OCI-M2 (cell line): ENCODE results near the gene MPG.

Experiments
- DNase-seq: peaks from one replicate; lab custom pipeline; 2025; ENCODE audit not compliant: unreplicated experiment; lab: John Stamatoyannopoulos, UW

MPG gene

DNA sequence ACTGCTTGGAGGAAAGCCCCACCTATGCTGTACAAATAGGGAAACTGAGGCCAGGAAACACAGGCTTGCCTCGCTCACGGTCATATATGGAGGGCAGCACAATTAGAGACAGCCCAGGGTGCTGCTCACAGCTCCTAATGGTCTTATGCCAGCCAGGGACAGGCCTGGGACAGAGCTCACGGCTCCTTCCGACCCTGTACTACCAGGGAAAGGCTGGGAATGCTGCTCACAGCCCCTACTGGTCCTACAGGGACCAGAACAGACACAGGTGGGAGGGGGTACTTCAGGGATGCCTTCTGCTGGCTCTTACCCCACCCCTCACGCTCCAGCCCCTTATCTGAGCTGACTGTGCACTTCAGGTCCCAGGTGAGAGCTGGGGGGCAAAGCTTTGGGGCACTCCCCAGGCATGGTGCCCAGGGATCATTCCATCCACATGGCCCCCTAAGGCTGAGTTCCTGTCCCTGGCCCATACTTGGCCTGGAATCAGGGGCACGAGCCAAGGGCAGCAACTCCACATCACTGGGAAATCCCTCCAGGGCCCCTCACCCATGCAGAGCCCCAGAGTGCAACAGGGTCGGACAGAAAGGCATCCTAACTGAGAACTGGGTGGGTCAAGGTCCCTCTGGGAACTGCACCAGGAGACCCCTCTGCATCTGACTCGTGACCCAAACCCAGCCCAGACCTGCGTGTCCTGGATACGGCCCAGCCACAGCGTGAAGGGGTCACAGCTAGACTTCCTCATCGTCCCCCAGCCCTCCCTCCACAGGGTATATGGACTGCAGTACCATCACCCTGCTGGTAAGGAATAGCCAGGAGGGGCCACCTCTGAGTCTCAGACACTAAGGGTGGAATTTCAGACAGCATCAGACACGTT lies 11.5 kb upstream of the MPG start:
- no peak for DNase-seq

DNA sequence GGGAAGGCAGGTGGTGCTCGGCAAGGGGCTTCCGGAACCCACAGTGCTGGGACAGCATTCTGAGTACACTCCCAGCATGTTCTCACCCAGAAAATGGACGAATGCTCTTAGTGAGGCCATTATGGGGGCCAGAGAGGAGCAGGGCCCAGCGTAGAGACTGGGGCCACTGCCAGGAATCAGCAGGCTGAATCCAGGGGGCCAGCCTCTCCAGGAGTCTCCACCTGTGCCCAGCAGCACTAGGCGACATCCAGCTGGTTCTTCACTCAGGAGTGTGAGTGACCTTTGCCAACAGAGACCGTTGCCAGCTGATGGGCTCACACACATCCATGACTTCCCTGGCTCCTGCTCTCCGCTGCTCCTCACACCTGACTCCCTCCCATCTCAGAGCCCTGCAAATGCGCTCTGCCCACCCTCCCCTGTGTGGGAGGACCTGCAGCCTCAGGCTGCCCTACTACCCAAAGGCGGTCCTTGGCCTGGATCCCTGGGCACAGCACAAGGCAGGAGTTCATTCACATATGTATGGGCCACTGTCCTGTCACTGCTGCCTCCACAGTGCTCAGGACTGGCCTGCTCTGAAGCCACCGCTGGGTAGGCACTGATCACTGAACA lies 10.7 kb upstream of the MPG start:
- DNase-seq = no peak

DNA sequence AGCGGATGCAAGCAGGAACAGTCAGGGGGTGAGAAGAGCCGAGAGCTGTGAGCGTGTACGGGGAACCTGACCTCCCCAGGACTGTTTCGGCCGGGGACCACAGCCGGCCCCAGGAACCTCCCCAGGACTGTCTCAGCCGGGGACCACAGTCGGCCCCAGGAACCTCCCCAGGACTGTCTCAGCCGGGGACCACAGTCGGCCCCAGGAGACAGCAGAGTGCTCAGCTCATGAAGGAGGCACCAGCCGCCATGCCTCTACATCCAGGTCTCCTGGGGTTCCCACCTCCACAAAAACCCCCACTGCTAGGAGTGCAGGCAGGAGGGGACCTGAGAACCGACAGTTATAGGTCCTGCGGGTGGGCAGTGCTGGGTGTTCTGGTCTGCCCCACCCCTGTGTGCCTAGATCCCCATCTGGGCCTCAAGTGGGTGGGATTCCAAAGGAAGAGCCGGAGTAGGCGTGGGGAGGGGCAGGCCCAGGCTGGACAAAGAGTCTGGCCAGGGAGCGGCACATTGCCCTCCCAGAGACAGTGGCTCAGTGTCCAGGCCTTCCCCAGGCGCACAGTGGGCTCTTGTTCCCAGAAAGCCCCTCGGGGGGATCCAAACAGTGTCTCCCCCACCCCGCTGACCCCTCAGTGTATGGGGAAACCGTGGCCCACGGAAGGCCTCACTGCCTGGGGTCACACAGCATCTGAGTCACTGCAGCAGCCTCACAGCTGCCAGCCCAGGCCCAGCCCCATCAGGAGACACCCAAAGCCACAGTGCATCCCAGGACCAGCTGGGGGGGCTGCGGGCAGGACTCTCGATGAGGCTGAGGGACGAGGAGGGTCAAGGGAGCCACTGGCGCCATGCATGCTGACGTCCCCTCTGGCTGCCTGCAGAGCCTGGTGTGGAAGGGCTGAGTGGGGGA lies 9.9 kb upstream of the MPG start:
- DNase-seq = no peak

DNA sequence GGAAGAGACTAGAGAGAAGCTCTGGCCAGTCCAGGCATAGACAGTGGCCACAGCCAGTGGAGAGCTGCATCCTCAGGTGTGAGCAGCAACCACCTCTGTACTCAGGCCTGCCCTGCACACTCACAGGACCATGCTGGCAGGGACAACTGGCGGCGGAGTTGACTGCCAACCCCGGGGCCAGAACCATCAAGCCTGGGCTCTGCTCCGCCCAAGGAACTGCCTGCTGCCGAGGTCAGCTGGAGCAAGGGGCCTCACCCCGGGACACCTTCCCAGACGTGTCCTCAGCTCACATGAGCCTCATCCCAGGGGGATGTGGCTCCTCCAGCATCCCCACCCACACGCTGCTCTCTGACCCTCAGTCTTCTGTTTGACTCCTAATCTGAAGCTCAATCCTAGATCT lies 8.8 kb upstream of the MPG start:
- DNase-seq = no peak

DNA sequence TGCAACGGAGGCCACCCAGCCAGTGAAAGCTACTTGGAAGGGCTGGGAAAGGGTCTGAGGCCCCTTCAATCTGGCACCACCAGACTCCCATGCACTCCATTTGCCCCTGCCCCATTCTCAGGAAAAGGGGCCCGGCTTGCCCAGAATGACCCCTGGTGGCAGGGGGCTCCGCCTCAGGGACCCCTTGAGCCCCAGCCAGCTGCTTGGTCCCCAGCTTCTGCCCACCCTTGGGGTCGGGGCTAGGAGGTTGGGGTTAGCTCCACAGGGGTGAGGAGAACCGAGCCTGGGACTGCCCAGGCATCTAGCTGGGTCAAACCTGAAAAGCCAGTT lies 6.8 kb upstream of the MPG start:
- DNase-seq = no peak

DNA sequence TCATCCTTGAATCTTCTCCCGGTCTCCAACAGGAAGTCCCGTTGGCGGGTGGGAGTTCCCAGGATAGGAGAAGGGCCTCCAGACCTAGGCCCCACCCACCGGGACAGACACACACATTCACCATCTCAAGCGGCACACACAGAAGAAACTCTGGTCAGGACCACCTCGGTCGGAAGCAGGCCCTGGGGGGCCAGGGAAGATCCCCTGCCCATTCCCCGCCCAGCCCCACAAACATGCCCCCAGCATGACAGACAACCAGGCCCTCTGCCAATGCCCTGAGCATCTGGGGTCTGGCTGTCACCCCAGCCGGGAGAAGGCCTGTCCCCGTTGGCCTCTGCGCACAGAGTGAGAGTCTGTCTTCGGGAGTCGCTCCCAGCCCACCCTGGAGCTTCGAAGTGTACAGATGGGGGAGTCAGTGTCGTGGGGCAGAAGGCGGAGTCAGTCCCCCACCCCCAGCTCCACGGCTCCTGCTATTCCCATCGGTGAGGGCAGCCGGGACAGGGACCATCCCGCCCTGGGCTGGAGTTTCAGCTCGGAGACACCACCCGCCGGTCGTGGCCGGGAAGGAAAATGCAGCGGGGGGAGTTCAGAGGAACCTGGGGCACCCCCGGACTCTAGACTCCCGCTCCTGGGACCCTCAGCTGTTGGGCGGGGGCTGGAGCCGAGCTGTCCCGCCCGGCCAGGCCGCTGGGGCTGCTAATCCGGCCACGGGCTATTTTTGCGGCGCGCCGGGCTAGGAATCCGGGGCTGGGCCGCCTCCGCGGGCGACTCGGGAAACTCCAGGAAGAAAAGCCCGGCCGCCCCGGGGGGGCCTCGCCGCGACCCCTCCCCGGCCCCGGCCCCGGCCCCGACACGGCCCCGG lies 6.3 kb upstream of the MPG start:
- DNase-seq = no peak

DNA sequence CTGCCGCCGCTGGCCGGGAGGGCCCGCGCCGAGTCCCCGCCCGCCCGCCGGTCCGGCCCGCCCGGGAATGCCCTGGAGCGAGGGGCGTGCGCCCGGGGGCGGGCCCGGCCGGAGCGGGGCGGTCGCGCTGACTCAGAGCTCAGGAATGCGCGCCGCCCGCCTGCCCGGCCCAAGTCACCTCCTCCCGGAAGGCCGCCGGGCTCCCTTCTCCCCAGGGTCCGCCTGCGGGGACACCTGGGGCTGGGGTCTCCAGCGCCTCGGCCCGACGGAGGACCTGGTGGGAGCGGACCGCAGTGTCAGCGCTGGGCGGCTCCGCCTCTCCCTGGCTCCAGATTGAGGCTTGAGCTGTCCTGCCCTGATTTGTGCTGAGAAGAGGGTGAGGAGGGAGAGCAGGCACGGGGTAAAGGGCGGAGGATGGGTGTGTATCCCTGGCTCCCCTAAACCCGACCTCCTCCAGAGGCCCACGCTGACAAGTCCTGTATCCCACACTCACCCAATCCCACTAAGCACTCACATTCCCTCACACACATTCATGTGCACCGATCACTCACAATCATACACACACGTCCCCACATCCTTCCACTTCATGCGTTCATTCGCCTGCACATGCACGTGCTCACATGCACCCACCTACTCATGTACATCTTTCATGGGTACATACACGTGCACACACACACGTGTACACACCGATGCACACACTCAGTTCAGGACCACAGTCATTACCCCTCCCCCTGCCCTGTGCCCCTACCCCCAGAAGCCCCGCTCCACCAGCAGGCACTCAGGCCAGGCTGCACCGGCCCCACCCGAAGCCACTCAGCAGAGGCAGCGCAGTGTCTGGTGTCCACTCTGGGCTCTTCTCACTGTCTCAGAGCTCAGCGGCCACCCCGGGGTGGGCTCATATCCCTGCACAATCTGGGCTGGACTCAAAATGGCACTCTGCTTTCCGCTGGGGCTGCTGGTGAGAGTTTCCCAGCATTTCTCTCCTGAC lies 5.2 kb upstream of the MPG start, which contains the start of gene RHBDF1:
RHBDF1 (minus strand) TSS at position 71 of the 988 bp plus-strand sequence. CDS start 7,616 bp downstream, outside the sequence.
- no peak for DNase-seq

DNA sequence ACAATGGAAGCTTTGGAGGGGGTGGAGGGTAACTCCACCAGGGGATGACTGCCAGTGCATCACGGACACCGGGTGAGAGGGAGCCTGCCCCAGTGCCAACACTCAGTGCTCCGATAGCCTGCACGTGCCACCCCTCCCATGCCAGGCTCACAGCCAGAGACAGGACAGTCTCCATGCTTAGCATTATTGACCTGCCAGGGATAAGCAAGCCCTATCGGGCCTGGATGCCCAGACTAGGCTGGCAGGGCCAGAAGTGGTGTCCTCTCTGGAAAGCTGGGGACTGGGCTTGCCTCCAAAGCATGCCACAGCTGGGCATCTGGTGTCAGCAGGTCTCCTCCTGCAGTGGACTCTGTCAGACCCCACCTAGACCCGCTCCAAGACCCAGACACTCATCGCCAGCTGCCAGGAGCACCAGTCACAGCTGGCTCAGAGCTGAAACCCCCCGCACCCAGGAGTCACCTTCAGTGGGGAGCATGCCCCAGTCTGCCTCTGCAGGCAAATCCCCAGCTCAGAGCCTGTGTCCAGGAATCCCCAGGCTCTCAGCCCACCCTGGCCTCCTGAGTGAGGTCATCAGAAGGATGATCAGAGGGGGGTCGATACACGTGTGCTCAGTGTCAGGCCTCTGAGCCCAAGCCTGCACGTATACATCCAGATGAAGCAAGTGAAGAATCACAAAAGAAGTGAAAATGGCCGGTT lies 3.8 kb upstream of the MPG start:
- DNase-seq = no peak

DNA sequence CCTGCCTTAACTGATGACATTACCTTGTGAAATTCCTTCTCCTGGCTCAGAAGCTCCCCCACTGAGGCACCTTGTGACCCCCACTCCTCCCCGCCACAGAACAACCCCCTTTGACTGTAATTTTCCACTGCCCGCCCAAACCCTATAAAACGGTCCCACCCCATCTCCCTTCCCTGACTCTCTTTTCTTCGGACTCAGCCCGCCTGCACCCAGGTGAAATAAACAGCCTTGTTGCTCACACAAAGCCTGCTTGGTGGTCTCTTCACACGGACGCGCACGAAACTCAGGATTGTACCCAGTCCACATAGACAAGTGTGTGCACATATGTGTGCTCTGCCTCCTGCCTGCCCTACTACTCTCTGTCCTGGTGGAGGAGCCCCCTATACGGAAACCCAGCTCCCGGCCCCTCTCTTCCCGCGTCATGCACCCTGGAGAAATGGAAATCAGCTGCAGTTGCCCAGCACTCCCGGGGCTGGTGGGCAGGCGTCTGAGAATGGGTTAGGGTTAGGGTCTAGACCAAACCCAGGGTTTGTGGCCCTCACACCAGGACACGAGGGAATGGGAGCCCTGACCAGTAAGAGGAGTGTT lies 3.2 kb upstream of the MPG start:
- DNase-seq = no peak

DNA sequence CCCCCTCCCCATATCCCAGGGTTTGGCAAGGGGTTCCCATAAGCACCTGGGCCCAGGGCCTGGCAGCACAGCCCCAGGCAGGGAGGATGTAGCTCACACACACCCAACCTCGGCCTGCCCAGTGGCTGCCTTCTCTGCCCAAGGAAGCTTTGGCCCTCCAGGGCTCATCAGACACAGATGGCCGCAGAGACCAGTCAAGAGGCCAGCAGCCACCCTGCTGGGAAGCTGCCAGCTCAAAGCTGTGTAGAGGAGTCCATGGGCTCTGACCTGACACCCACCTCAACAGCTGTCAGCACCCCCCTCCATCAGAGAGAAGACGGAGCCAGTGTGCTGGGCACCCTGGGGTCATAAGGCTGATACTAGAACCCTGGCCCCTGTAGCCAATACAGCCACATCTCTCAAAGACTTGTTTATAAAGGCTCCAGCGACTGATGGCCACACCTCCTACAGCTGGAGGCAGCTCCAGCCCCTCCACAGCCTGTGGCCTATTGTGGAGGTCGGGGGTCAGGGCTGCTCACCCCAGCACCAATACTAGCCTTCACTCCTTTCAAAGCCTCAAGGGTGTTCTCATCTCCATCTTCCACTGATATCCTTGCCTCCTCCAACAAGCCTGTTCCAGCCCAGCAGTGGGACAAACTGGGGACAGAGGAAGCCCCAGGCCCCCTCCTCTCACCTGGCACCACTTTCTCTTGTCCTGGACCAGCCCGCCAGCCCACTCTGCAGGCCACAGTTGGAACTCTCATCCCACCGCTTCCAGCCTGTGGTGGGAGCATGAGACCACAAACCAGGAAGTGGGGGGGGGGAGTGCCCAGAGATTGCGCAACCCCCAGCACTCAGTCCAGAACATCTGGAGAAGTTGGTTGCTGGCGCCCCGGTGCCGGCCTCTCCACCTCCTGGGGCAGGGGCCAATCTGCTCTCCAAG lies 2.2 kb upstream of the MPG start:
- peak; percentile 20 for DNase-seq

DNA sequence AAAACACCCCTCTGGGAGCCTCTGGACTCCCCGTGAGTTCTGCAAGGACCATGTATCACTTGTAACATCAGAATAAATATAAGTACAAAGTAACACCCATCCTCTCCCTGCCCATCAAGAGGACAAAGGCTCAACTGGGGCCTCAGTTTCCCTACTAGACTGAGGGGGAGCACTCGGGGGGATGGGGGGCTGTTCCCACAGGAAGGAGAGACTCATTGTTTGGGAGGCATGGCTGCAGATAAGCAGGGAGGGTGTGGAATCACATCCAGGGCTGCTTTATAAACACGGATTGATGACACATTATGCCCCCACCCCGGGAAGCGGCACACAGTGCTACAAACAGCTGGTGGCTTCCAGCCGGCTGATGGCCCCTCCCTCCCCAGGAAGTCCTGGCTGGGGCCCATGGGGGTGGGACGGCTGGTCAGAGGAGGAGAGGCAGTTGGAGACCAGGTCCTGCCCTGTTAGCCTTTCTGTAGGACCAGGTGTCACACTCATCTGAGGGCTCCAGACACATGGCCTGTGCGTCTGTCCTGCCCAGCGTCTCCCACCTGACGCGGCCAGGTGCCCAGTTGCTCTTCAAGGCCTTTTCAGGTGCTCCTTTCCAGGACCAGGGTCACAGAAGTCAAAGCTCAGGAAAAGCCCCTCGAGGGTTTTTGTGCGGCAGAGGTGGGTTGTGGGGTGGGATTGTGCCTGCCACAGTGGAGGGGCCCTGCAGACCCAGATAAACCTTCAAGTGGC lies 1.3 kb upstream of the MPG start:
- no peak for DNase-seq

DNA sequence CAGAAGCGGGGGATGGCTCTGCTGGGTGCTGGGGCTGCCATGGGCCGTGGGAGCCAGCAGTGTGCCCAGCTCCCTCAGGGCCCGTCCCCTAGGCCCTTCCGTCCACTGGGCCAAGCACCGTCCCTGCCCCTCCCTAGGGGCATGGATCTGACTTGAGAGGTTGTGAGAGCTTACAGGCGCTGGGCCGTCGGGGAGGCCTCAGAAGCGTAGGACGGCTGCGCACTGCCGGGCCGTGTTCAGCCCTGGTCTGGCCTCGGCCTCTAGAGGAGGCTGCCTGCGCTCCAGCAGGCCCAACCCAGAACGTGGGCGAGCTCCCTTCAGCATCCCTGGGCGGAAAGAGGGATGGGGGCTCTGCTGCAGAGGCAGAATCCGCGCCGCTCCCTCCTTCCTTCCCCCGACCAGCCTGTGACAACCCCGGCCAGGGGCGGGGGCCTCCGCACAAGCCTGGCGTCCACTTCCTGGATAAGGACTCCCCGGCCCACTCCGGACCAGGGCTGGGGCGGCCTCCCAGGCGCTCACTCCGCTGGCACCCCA lies 685 bp upstream of the MPG start:
- DNase-seq = no peak

DNA sequence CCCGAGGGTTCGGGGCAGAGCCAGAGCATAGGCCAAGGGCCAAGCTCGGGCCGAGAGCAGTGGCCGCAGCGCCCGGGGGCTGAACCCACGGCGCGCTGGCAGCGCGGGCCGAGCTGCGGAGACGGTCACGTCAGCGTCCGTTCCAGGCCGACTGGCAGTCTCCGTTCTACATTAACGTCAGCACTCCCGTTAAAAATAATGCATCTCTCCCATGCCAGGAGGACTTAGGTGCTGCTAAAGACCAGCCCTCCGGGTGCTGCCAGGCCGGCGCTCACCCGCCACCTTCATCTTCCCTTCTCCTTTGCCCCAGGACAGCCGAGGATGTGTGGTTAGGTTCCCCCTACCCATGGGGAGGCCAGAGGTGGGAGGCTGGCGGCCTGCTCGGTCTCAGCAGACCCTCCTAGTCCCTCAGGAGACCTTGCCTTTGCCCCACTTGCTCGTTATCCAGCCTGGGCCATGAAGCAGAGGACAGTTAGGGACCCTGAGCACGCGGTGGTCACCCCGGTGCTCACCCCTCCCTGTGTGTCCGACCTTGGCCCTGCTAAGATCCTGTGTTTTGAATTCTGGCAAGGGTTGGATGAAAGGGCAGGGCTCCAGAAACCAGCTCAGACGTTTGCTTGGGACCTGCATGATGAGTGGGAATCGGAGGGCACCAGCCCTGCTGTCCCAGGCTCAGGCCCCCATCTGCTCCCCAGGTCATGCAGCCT lies 572 bp downstream of the MPG start:
- DNase-seq = no peak

DNA sequence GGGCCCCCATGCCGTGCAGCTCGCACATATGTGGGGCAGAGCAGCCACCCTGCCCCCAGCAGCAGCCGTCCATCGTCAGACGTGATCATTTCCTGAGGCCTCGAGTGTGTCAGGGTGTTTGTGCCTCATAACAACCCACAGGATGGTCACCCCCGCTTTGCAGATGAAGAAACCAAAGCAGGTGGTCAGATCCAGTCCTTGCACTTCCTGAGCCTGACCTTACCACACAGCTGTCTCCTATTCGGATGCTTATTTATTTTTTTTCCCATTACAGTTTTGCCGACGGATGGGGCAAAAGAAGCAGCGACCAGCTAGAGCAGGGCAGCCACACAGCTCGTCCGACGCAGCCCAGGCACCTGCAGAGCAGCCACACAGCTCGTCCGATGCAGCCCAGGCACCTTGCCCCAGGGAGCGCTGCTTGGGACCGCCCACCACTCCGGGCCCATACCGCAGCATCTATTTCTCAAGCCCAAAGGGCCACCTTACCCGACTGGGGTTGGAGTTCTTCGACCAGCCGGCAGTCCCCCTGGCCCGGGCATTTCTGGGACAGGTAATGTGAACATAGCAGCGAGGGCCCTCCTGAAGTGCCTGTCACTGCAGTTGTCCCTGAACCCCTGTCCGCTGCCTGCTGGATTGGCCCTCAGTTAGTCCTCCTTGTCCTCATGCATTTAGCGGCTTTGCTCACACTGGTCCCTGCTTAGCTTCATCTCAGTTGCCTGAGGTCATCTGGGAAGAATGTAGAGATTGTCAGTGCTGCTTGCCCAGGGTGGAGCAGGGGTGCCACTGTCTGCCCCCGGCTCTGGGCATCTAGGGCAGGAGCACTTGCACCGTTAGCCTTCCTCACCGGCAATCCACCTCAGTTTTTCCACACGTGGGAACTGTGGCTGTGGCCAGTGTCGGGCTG lies 1.4 kb downstream of the MPG start:
- no peak for DNase-seq

DNA sequence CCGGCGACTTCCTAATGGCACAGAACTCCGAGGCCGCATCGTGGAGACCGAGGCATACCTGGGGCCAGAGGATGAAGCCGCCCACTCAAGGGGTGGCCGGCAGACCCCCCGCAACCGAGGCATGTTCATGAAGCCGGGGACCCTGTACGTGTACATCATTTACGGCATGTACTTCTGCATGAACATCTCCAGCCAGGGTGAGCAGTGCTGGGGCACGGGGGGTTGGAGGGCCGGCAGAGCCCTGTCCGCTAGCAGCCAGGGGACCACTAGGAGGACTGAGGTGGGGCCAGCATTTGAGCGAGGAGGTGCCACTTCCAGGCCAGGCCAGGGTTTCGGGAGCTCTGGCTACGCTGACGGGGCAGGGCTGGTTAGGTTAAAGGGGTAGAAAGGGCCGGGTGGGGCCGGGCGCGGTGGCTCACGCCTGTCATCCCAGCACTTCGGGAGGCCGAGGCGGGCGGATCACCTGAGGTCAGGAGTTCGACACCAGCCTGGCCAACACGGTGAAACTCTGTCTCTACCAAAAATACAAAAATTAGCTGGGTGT lies 5.1 kb downstream of the MPG start:
- DNase-seq = no peak
